DOHH2 (cell line): ENCODE results near the gene KDM1A.
A peak's percentile ranks its signal among the peaks of the same experiment; 100 is the strongest.
"Not testable (repeated sequence)": the region's sequence is repeated elsewhere in the genome, so short reads cannot be mapped to it uniquely, and the experiment has no call there.

Experiments used
- H3F3A ChIP-seq: fragments of 200-600 bp; sonication (generic), shearing (Covaris generic); 2 replicates; pipeline ENCODE4 v1.6.0; 2016; ENCODE audit warnings: antibody characterized with exemption, mild to moderate bottlenecking; ENCODE audit not compliant: control insufficient read depth, insufficient read depth
- H3K27ac ChIP-seq: fragments of 200-600 bp; sonication (generic); 2 replicates; pipeline ENCODE4 v1.5.1; 2014; ENCODE audit warnings: low read depth, mild to moderate bottlenecking, low read length, moderate library complexity
- H3K27me3 ChIP-seq: fragments of 200-600 bp; sonication (generic); 2 replicates; pipeline ENCODE4 v1.6.1; 2014; ENCODE audit warnings: mild to moderate bottlenecking, low read length, mixed read lengths; ENCODE audit not compliant: control insufficient read depth
- H3K36me3 ChIP-seq: fragments of 200-600 bp; sonication (generic); 2 replicates; pipeline ENCODE4 v1.6.1; 2014; ENCODE audit warnings: mild to moderate bottlenecking, low read length, moderate library complexity, mixed read lengths; ENCODE audit not compliant: control insufficient read depth
- H3K4me1 ChIP-seq: fragments of 200-600 bp; sonication (generic); 2 replicates; pipeline ENCODE4 v1.6.1; 2014; ENCODE audit warnings: mild to moderate bottlenecking, low read length, mixed read lengths; ENCODE audit not compliant: control insufficient read depth
- H3K4me2 ChIP-seq: fragments of 200-600 bp; sonication (generic); 2 replicates; pipeline ENCODE4 v1.6.0; 2014; ENCODE audit warnings: mild to moderate bottlenecking, low read length, moderate library complexity
- H3K4me3 ChIP-seq: fragments of 200-600 bp; sonication (generic); 2 replicates; pipeline ENCODE4 v1.5.1; 2014; ENCODE audit warnings: mild to moderate bottlenecking, low read length, mixed read lengths
- H3K79me2 ChIP-seq: fragments of 200-600 bp; sonication (generic); 2 replicates; pipeline ENCODE4 v1.6.1; 2014; ENCODE audit warnings: mild to moderate bottlenecking, low read length, mixed read lengths; ENCODE audit not compliant: control insufficient read depth
- H3K9me2 ChIP-seq: fragments of 200-600 bp; sonication (generic); replicated peaks from 2 replicates; pipeline ENCODE4 v1.6.1; 2014; ENCODE audit warnings: mild to moderate bottlenecking, low read length, mixed read lengths; ENCODE audit not compliant: control insufficient read depth
- H3K9me3 ChIP-seq: fragments of 200-600 bp; sonication (generic); 2 replicates; pipeline ENCODE4 v1.6.1; 2014; ENCODE audit warnings: antibody characterized with exemption, low read length, mixed read lengths; ENCODE audit not compliant: control insufficient read depth, insufficient read depth
- H4K20me1 ChIP-seq: fragments of 200-600 bp; sonication (generic); 2 replicates; pipeline ENCODE4 v1.6.0; 2014; ENCODE audit warnings: low read depth, mild to moderate bottlenecking, antibody characterized with exemption, low read length, moderate library complexity; ENCODE audit not compliant: control insufficient read depth, insufficient read depth
- EZH2phosphoT487 ChIP-seq: fragments of 200-600 bp; sonication (generic); IDR thresholded peaks from 2 replicates; pipeline ENCODE4 v1.6.1; 2017; ENCODE audit warnings: borderline replicate concordance, mild to moderate bottlenecking, antibody characterized with exemption, low read length, moderate library complexity, mixed read lengths
- TF ChIP-seq, protein P1 (sequence below): fragments of 200-600 bp; sonication (generic); IDR thresholded peaks from one replicate; pipeline ENCODE4 v1.5.1; 2014; ENCODE audit warnings: antibody characterized with exemption, mild to moderate bottlenecking, low read depth, low read length; ENCODE audit not compliant: poor library complexity, severe bottlenecking

The KDM1A gene

GRCh38 chr1:22976127-22976460 lies 43.2 kb upstream of the KDM1A start:
- peaks cover 4% of the 10 kb centered on the region; the same call in 1 of the 2 replicates for H3K4me1 ChIP-seq

GRCh38 chr1:22976461-22977243 lies 42.6 kb upstream of the KDM1A start:
- Histone ChIP-seq H3K9me2 (no peaks in the 10 kb centered on the region), H3K79me2 (no peaks in the 10 kb centered on the region), H3K9me3 (no peaks in the 10 kb centered on the region), H3K4me3 (no peak overlapping the region), H3F3A (no peaks in the 10 kb centered on the region), H3K27ac (no peak overlapping the region), H3K4me2 (peak overlapping the region; percentile 37; the same call in 1 of the 2 replicates), H3K36me3 (no peaks in the 10 kb centered on the region), H4K20me1 (no peaks in the 10 kb centered on the region), H3K27me3 (peaks cover 13% of the 10 kb centered on the region), H3K4me1 (peaks cover 4% of the 10 kb centered on the region; the same call in 1 of the 2 replicates)
- TF ChIP-seq, protein P1, sequence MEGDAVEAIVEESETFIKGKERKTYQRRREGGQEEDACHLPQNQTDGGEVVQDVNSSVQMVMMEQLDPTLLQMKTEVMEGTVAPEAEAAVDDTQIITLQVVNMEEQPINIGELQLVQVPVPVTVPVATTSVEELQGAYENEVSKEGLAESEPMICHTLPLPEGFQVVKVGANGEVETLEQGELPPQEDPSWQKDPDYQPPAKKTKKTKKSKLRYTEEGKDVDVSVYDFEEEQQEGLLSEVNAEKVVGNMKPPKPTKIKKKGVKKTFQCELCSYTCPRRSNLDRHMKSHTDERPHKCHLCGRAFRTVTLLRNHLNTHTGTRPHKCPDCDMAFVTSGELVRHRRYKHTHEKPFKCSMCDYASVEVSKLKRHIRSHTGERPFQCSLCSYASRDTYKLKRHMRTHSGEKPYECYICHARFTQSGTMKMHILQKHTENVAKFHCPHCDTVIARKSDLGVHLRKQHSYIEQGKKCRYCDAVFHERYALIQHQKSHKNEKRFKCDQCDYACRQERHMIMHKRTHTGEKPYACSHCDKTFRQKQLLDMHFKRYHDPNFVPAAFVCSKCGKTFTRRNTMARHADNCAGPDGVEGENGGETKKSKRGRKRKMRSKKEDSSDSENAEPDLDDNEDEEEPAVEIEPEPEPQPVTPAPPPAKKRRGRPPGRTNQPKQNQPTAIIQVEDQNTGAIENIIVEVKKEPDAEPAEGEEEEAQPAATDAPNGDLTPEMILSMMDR: peak; percentile 94
- no peak for TF ChIP-seq EZH2phosphoT487

More at GRCh38 chr1:22976127-22976460, 43.2 kb upstream of the KDM1A start:
- no peaks in the 10 kb centered on the region for H3K9me3 ChIP-seq
- H3K27ac ChIP-seq: no peak overlapping the region
- no peak for TF ChIP-seq EZH2phosphoT487
- TF ChIP-seq, protein P1: no peak
- no peaks in the 10 kb centered on the region for H4K20me1 ChIP-seq
- no peaks in the 10 kb centered on the region for H3K36me3 ChIP-seq
- H3K27me3 ChIP-seq: peaks cover 19% of the 10 kb centered on the region
- no peaks in the 10 kb centered on the region for H3K9me2 ChIP-seq
- H3K4me2 ChIP-seq: 0 out of 2 replicates have a peak overlapping the region, but pooled peaks have one; percentile 37
- H3K4me3 ChIP-seq: no peak overlapping the region
- H3K79me2 ChIP-seq: no peaks in the 10 kb centered on the region
- H3F3A ChIP-seq: no peaks in the 10 kb centered on the region

DNA sequence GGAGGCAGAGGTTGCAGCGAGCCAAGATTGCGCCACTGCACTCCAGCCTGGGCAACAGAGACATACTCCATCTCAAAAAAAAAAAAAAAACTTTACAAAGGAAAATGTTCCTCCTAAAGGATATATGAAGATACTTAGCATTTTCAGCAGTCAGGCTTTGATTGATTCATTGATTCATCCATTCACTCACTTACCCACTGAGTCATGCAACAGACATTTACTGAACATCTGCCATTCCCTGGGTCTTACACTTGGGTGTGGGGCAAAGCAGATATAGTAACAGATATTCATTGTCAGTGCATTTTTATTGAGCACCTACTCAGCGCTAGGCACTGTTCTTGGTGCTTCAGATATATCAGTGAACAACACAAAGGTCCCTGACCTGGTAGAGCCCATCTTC lies 41.0 kb upstream of the KDM1A start:
- H3K9me3 ChIP-seq: no peaks in the 10 kb centered on the region
- H3K79me2 ChIP-seq: no peaks in the 10 kb centered on the region
- H3F3A ChIP-seq: no peaks in the 10 kb centered on the region
- H3K36me3 ChIP-seq: no peaks in the 10 kb centered on the region
- no peaks in the 10 kb centered on the region for H4K20me1 ChIP-seq
- H3K27ac ChIP-seq: no peak overlapping the region
- no peak for TF ChIP-seq EZH2phosphoT487
- TF ChIP-seq, protein P1: no peak
- no peaks in the 10 kb centered on the region for H3K9me2 ChIP-seq
- H3K4me1 ChIP-seq: peaks cover 4% of the 10 kb centered on the region; the same call in 1 of the 2 replicates
- H3K4me2 ChIP-seq: no peak overlapping the region
- H3K4me3 ChIP-seq: no peak overlapping the region
- H3K27me3 ChIP-seq: peaks cover 8% of the 10 kb centered on the region; the same call in 1 of the 2 replicates

DNA sequence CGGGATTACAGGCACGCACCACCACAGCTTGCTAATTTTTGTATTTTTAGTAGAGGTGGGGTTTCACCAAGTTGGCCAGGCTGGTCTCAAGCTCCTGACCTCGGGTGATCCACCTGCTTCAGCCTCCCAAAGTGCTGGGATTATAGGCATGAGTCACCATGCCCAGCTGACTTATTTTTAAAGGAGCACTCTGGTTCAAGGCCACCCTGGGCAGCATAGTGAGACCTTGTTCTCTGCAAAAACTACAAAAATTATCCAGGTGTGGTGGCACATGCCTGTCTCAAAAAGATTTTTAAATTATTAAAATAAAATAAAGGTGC lies 38.8 kb upstream of the KDM1A start:
- H3K4me2 ChIP-seq, H3K27me3 ChIP-seq, H3K4me1 ChIP-seq, H4K20me1 ChIP-seq, H3K9me2 ChIP-seq, H3K9me3 ChIP-seq, H3K4me3 ChIP-seq, H3K27ac ChIP-seq, H3F3A ChIP-seq, H3K79me2 ChIP-seq, H3K36me3 ChIP-seq: not testable (repeated sequence)
